ENCODE data around the gene CHMP4A. TPM values are rescaled to one million over a fixed set of nuclear protein-coding genes. Genes with fewer than 3 reads are reported as not detected.

CHMP4A gene
- polyA plus RNA-seq, 1 experiment: 36.3 TPM

GRCh38 chr14:24260026-24260779 lies 46.9 kb upstream of the CHMP4A start:
- no peak for DNase-seq (ENCODE audit: low read depth)
- POLR2A ChIA-PET: no interaction called here
- CTCF ChIA-PET: interaction anchor here (3.6 kb wide), 1 partner anchor 11 kb away, joined by 16 read pairs; the partner anchor contains the start of gene RABGGTA

GRCh38 chr14:24259282-24260025 lies 46.2 kb upstream of the CHMP4A start:
- CTCF ChIA-PET: interaction anchor here (0.7 to 1.9 kb wide), 3 partner anchors 15 to 21 kb away, joined by 3 to 11 read pairs (median 3); partner anchors contain the start of gene TINF2
- POLR2A ChIA-PET: no interaction called here
- TF ChIP-seq CTCF (IDR thresholded peaks at IDR 0.05; ENCODE audit: insufficient read depth, low read depth, low read length): no peak
- Histone ChIP-seq H3K27me3 (ENCODE audit: control insufficient read depth, insufficient read depth, low read length) (no peaks in the 10 kb centered on the region), H3K4me3 (ENCODE audit: low read depth, low read length) (no peak overlapping the region), H3K36me3 (ENCODE audit: control insufficient read depth, insufficient read depth, low read length) (peaks cover 1% of the 10 kb centered on the region; the same call in 1 of the 2 replicates)
- no peak for DNase-seq (ENCODE audit: low read depth)

More at GRCh38 chr14:24260026-24260779, 46.9 kb upstream of the CHMP4A start:
- Histone ChIP-seq H3K36me3 (ENCODE audit: control insufficient read depth, insufficient read depth, low read length) (no peaks in the 10 kb centered on the region; the same call in 1 of the 2 replicates), H3K27me3 (ENCODE audit: control insufficient read depth, insufficient read depth, low read length) (no peaks in the 10 kb centered on the region), H3K4me3 (ENCODE audit: low read depth, low read length) (no peak overlapping the region)
- TF ChIP-seq CTCF (IDR thresholded peaks at IDR 0.05; ENCODE audit: insufficient read depth, low read depth, low read length): no peak

GRCh38 chr14:24258548-24259265 lies 45.4 kb upstream of the CHMP4A start:
- ChIA-PET CTCF (interaction anchor here (0.7 to 2.9 kb wide), 4 partner anchors 12 to 22 kb away, joined by 3 to 11 read pairs (median 6); partner anchors contain the start of genes RABGGTA and TINF2), POLR2A (no interaction called here)
- DNase-seq (ENCODE audit: low read depth): no peak
- TF ChIP-seq CTCF (IDR thresholded peaks at IDR 0.05; ENCODE audit: insufficient read depth, low read depth, low read length): no peak
- no peaks in the 10 kb centered on the region for H3K27me3 ChIP-seq (ENCODE audit: control insufficient read depth, insufficient read depth, low read length)
- H3K36me3 ChIP-seq (ENCODE audit: control insufficient read depth, insufficient read depth, low read length): peaks cover 1% of the 10 kb centered on the region; the same call in 1 of the 2 replicates
- no peak overlapping the region for H3K4me3 ChIP-seq (ENCODE audit: low read depth, low read length)

GRCh38 chr14:24258119-24258518 lies 44.8 kb upstream of the CHMP4A start:
- peaks cover 1% of the 10 kb centered on the region; the same call in 1 of the 2 replicates for H3K36me3 ChIP-seq (ENCODE audit: control insufficient read depth, insufficient read depth, low read length)
- H3K4me3 ChIP-seq (ENCODE audit: low read depth, low read length): no peak overlapping the region
- ChIA-PET CTCF (interaction anchor here (1.3 to 2.9 kb wide), 3 partner anchors 9 to 15 kb away, joined by 3 to 11 read pairs (median 9); partner anchors contain the start of genes RABGGTA and TINF2), POLR2A (no interaction called here)
- DNase-seq (ENCODE audit: low read depth): no peak
- TF ChIP-seq CTCF (IDR thresholded peaks at IDR 0.05; ENCODE audit: insufficient read depth, low read depth, low read length): no peak
- no peaks in the 10 kb centered on the region for H3K27me3 ChIP-seq (ENCODE audit: control insufficient read depth, insufficient read depth, low read length)

All from BJ (cell line).